Peyer's patch (tissue), 4 donors: ENCODE measurements around the gene RIC3.

Source experiments
- CTCF ChIP-seq, 6 experiments: fragments of 450-650 bp in 4 of 6; fragments of 200-600 bp in 2 of 6; sonication (generic) in 1 of 6; IDR thresholded peaks; one replicate each; pipeline ENCODE4 v1.5.1; 2017 to 2019; ENCODE audit warnings: antibody characterized with exemption in 6 of 6, mild to moderate bottlenecking in 3 of 6, moderate library complexity in 1 of 6
- POLR2A ChIP-seq, 2 donors: fragments of 450-650 bp; IDR thresholded peaks; one replicate each; pipeline ENCODE4 v1.5.1; 2017; ENCODE audit warnings: antibody characterized with exemption in 2 of 2, mild to moderate bottlenecking in 2 of 2, moderate library complexity in 2 of 2

GRCh38 chr11:8206251-8207079 is 37.6 kb upstream of the RIC3 start:
- TF ChIP-seq CTCF (IDR thresholded peaks at IDR 0.05) (no peak), POLR2A (IDR thresholded peaks at IDR 0.05) (no peak)
